ENCODE results near the gene SECISBP2.

GRCh38 chr9:89374176-89374575 lies 55.9 kb downstream of the SECISBP2 start:
- TF ChIP-seq POLR2AphosphoS5 (IDR thresholded peaks at IDR 0.05; ENCODE audit: low read depth, low read length) (peak; percentile 48), POLR2A (IDR thresholded peaks at IDR 0.05; ENCODE audit: low read depth, low read length) (no peak)
